Measurements from ENCODE around the gene TCHH.

Gene TCHH

GRCh38 chr1:152078831-152079441 is 36.3 kb downstream of the TCHH start:
- TF ChIP-seq, protein P1, sequence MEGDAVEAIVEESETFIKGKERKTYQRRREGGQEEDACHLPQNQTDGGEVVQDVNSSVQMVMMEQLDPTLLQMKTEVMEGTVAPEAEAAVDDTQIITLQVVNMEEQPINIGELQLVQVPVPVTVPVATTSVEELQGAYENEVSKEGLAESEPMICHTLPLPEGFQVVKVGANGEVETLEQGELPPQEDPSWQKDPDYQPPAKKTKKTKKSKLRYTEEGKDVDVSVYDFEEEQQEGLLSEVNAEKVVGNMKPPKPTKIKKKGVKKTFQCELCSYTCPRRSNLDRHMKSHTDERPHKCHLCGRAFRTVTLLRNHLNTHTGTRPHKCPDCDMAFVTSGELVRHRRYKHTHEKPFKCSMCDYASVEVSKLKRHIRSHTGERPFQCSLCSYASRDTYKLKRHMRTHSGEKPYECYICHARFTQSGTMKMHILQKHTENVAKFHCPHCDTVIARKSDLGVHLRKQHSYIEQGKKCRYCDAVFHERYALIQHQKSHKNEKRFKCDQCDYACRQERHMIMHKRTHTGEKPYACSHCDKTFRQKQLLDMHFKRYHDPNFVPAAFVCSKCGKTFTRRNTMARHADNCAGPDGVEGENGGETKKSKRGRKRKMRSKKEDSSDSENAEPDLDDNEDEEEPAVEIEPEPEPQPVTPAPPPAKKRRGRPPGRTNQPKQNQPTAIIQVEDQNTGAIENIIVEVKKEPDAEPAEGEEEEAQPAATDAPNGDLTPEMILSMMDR (conservative IDR thresholded peaks at IDR 0.05) = no peak
- no peak overlapping the region for H3K27ac ChIP-seq

DNA sequence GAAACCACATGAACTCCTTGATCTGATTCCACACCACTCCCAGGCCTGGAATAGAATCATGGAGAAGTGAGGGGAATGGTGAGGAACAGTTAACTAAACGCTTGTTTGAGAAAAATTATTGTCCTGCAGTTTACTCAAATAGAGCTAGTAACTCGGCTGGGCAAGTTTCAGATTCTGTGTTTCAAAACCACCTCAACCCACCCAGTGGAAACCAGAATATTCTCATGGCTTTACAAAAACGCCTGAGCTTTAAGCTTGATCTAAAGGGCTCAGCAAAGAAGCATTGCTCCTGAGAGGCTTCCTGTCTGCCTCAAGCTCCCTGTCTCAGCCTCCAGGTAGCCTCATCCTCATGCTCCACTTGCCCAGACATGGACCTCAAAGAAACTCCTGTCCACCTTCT is 42.9 kb downstream of the TCHH start:
- TF ChIP-seq, protein P1 (conservative IDR thresholded peaks at IDR 0.05) = no peak
- H3K27ac ChIP-seq = no peak overlapping the region

DNA sequence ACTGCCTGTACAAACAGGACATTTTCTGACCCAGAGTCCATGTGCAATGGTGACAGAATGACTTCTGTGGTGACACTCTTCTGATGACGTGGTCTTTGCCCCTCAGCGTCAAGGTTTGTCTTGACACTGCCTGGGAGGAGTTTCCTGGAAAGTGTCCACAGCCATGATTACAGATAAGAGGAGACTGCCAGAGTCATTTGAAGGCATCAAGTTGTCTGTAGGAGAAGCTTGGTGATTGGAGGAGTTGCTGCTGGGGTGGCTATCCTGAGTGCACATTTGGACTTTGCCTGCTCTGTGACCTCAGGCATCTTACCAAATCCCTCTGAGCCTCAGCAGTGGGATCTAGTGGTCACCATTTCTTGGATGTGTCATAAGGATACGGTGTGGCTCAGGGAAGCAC is 44.1 kb downstream of the TCHH start:
- H3K27ac ChIP-seq = no peak overlapping the region
- TF ChIP-seq, protein P1 (conservative IDR thresholded peaks at IDR 0.05) = no peak

DNA sequence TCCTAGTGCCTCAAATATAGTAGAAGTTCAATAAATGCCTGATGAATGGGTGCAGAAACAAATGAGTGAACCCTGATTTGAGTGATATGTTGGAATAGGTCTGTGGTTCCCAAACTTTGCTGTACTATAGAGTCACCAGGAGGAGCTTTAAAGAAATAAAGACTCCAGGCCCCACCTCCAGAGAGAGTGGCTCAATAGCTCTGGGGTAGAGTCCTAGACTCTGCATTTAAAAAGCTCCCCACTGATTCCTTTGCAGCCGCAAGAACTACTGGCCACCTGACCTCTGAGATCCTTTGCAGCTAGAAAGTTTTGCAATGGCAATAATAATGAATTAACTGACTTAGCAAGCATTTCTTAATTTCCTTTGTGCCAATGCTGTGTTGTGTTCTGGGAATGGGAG is 47.3 kb downstream of the TCHH start:
- H3K27ac ChIP-seq = no peak overlapping the region

GRCh38 chr1:152067150-152067549 is 48.1 kb downstream of the TCHH start:
- no peak overlapping the region for H3K27ac ChIP-seq
- TF ChIP-seq, protein P1 (conservative IDR thresholded peaks at IDR 0.05) = no peak

More for the DNA sequence above, 47.3 kb downstream of the TCHH start:
- TF ChIP-seq, protein P1 (conservative IDR thresholded peaks at IDR 0.05) = no peak

DNA sequence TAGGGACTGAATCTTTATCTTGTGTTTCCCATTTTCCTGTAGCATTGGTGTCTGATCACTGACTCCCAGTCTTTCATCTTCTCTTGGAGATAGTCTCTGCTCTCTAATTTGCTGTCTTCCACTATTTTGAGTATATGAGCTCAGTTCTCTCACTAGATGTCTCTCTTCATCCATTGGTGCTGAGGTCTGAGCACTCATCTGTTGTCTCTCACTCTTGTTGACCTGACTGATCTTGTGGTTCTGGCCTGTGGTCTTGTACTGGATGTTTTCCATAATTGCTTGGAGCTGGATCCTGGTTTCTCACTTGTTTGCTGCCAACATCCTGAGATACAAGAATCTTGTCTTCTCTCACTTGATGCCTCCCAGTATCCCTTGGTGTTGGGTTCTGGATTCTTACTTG is 53.3 kb downstream of the TCHH start:
- H3K27ac ChIP-seq = no peak overlapping the region
- TF ChIP-seq, protein P1 (conservative IDR thresholded peaks at IDR 0.05) = no peak

Data from VCaP (cell line).